ENCODE measurements around the gene POU6F2.
"Not testable (repeated sequence)": the region's sequence is repeated elsewhere in the genome, so short reads cannot be mapped to it uniquely, and the experiment has no call there.

The POU6F2 gene

DNA sequence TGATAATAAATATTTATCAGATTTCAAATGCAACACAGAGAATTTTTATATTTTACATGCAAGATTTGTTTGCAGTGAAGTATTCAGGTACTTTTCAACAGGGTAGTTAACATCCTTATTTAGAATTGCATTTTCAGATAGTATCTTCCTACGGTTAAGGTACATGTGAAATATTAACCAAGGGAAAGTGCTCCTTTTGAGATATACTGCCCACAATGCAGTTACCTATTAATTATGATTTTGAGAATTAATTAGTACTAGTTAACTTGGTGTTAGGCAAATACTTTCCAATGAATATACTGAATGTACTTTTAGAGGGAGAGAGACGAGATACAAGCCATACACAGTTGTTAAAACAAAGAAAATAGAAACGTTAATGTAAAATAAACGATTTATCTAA, 382.3 kb downstream of the POU6F2 start:
- peaks cover 0 to 2% of the 10 kb centered on the region in 2 donors for H3K9me3 ChIP-seq (ENCODE audit: control insufficient read depth in 2 of 2, low read length in 2 of 2)
- H3K4me1 ChIP-seq (ENCODE audit: control insufficient read depth, insufficient read depth, low read length): no peaks in the 10 kb centered on the region
- H3K27me3 ChIP-seq (ENCODE audit: control insufficient read depth in 1 of 2, insufficient read depth in 2 of 2, low read length in 2 of 2): no peaks in the 10 kb centered on the region
- no peaks in the 10 kb centered on the region for H3K36me3 ChIP-seq (ENCODE audit: control insufficient read depth in 2 of 2, insufficient read depth in 2 of 2, low read length in 2 of 2)
- H3K4me3 ChIP-seq (ENCODE audit: low read length in 2 of 2): no peak overlapping the region
- H3K9ac ChIP-seq (ENCODE audit: low read length in 2 of 2): no peak overlapping the region
- no peak overlapping the region for H3K27ac ChIP-seq (ENCODE audit: low read length)

DNA sequence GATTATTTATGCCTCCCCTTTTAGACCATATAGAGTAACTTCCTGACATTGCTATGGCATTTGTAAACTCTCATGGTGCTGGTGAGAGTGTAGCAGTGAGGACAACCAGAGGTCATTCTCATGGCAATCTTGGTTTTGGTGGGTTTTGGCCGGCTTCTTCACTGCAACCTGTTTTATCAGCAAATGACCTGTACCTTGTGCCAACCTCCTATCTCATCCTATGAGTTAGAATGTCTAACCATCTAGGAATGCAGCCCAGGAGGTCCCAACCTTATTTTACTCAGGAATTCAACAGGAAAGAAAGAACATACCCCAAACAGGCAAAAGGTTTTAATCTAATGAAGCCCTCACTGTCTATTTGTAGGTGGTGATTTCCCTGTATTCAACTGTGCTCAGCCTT, 383.1 kb downstream of the POU6F2 start:
- Histone ChIP-seq H3K9ac (ENCODE audit: low read length in 2 of 2) (no peak overlapping the region), H3K36me3 (ENCODE audit: control insufficient read depth in 2 of 2, insufficient read depth in 2 of 2, low read length in 2 of 2) (no peaks in the 10 kb centered on the region), H3K27me3 (ENCODE audit: control insufficient read depth in 1 of 2, insufficient read depth in 2 of 2, low read length in 2 of 2) (no peaks in the 10 kb centered on the region), H3K4me3 (ENCODE audit: low read length in 2 of 2) (no peak overlapping the region), H3K4me1 (ENCODE audit: control insufficient read depth, insufficient read depth, low read length) (no peaks in the 10 kb centered on the region), H3K9me3 (ENCODE audit: control insufficient read depth in 2 of 2, low read length in 2 of 2) (peaks cover 0 to 2% of the 10 kb centered on the region in 2 donors), H3K27ac (ENCODE audit: low read length) (no peak overlapping the region)

DNA sequence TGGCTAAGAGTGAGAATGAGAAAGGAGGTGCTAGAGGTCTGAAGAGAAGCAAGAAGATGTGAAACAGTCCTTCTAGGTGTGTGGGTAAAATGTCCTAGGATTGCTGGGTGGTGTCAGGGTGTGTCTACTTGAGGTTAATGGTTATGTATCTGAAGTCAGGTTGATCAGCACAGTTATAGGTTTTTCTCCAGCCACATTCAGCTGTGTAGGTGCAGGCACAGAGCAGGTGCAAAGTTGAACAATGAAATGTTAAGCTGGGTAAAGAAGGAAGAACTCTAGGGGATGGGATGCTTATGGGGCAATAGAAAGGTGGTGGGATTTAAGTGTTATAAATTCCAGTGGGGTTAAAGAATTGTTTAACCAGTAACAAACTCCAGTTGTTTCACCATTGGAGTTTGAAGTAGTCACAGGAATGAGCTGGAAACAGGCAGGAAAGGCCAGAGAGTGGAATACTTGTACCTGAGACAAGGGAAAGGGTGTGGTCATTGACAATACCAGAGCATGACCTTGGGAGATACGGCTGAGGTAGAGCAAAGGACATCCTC, 388.1 kb downstream of the POU6F2 start:
- no peaks in the 10 kb centered on the region for H3K36me3 ChIP-seq (ENCODE audit: control insufficient read depth in 2 of 2, insufficient read depth in 2 of 2, low read length in 2 of 2)
- peaks cover 0 to 2% of the 10 kb centered on the region in 2 donors for H3K9me3 ChIP-seq (ENCODE audit: control insufficient read depth in 2 of 2, low read length in 2 of 2)
- no peak overlapping the region for H3K27ac ChIP-seq (ENCODE audit: low read length)
- H3K27me3 ChIP-seq (ENCODE audit: control insufficient read depth in 1 of 2, insufficient read depth in 2 of 2, low read length in 2 of 2): no peaks in the 10 kb centered on the region
- H3K4me3 ChIP-seq (ENCODE audit: low read length in 2 of 2): no peak overlapping the region
- no peak overlapping the region for H3K9ac ChIP-seq (ENCODE audit: low read length in 2 of 2)
- H3K4me1 ChIP-seq (ENCODE audit: control insufficient read depth, insufficient read depth, low read length): no peaks in the 10 kb centered on the region

DNA sequence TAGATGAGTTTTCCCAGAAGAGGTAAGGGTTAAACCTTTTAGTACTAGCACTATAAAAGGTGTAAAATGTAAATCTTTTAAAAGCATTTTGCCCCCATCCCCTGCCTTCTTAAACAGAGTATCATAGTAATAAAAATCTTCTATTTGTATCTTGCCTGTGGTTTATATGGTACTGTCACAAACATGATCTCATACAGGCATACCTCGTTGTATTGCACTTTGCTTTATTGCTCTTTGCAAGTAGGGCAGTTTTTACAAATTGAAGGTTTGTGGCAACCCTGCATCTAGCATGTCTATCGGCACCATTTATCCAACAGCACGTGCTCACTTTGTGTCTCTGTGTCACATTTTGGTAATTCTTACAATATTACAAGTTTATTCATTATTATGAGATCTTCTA, 389.7 kb downstream of the POU6F2 start:
- Histone ChIP-seq H3K4me1 (ENCODE audit: control insufficient read depth, insufficient read depth, low read length) (no peaks in the 10 kb centered on the region), H3K9me3 (ENCODE audit: control insufficient read depth in 2 of 2, low read length in 2 of 2) (peaks cover 0 to 2% of the 10 kb centered on the region in 2 donors), H3K27ac (ENCODE audit: low read length) (no peak overlapping the region), H3K36me3 (ENCODE audit: control insufficient read depth in 2 of 2, insufficient read depth in 2 of 2, low read length in 2 of 2) (no peaks in the 10 kb centered on the region), H3K4me3 (ENCODE audit: low read length in 2 of 2) (no peak overlapping the region), H3K9ac (ENCODE audit: low read length in 2 of 2) (no peak overlapping the region), H3K27me3 (ENCODE audit: control insufficient read depth in 1 of 2, insufficient read depth in 2 of 2, low read length in 2 of 2) (no peaks in the 10 kb centered on the region)

DNA sequence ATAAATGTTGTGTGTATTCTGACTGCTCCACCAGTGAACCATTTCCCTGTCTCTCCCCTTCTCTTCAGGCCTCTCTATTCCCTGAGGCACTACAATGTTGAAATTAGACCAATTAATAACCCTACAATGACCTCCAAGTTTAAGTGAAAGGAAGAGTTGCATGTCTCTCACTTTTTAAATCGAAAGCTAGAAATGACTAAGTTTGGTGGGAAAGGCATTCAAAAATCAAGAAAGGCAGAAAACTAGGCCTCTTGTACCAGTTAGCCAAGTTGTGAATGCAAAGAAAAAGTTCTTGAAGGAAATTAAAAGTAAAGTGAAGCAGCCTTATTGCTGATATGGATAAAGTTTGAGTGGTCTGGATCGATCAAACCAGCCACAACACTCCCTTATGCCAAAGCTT, 390.2 kb downstream of the POU6F2 start:
- Histone ChIP-seq H3K9ac (ENCODE audit: low read length in 2 of 2) (no peak overlapping the region), H3K4me3 (ENCODE audit: low read length in 2 of 2) (no peak overlapping the region), H3K4me1 (ENCODE audit: control insufficient read depth, insufficient read depth, low read length) (no peaks in the 10 kb centered on the region), H3K36me3 (ENCODE audit: control insufficient read depth in 2 of 2, insufficient read depth in 2 of 2, low read length in 2 of 2) (no peaks in the 10 kb centered on the region), H3K27me3 (ENCODE audit: control insufficient read depth in 1 of 2, insufficient read depth in 2 of 2, low read length in 2 of 2) (no peaks in the 10 kb centered on the region), H3K9me3 (ENCODE audit: control insufficient read depth in 2 of 2, low read length in 2 of 2) (peaks cover 0 to 2% of the 10 kb centered on the region in 2 donors), H3K27ac (ENCODE audit: low read length) (no peak overlapping the region)

DNA sequence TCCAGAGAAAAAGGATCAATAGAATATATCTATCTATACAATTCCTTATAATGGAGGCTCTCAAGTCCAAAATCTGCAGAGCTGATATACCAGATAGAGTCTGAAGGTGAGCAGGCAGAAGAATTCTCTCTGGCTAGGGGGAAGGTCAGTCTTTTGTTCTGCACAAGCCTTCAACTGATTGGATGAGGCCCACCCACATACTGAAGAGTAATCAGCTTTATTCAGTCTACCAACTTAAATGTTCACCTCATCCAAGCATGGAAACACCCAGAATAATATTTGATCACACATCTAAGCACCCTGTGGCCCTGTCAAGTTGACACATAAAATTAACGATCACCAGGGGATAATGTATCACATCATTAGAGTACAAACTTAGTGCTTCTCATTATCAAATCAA, 394.7 kb downstream of the POU6F2 start:
- no peaks in the 10 kb centered on the region for H3K9me3 ChIP-seq (ENCODE audit: control insufficient read depth in 2 of 2, low read length in 2 of 2)
- H3K4me3 ChIP-seq (ENCODE audit: low read length in 2 of 2): no peak overlapping the region
- no peak overlapping the region for H3K27ac ChIP-seq (ENCODE audit: low read length)
- H3K27me3 ChIP-seq (ENCODE audit: control insufficient read depth in 1 of 2, insufficient read depth in 2 of 2, low read length in 2 of 2): no peaks in the 10 kb centered on the region
- no peaks in the 10 kb centered on the region for H3K4me1 ChIP-seq (ENCODE audit: control insufficient read depth, insufficient read depth, low read length)
- no peaks in the 10 kb centered on the region for H3K36me3 ChIP-seq (ENCODE audit: control insufficient read depth in 2 of 2, insufficient read depth in 2 of 2, low read length in 2 of 2)
- no peak overlapping the region for H3K9ac ChIP-seq (ENCODE audit: low read length in 2 of 2)

DNA sequence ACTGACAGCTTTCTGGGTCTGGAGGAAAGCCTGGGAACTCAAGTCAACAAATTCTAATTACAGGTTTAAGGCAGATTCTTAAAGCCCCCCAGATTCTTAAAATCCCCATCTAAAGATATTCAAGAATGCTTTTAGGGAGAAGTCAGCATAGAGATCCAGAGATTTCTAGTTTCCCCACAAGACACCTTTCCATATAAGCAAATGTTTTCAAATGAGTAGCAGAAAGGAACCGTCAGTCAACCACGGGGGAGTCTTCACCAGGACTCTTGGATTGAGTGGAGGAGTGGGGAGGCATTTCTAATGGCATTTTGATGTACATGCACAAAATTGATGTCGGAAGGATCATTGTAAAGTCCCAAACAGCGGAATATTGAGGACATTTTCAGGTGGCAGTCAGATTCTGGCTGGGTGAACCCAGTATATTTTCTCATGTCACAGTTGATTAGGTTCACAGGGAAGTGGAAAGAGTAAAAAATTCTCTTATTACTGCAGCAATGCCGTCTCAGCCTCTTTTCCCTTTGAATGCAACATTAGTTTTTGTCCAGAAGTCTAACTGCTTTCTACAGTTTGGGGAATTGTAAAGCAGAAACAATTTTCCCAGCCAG, 396.8 kb downstream of the POU6F2 start:
- no peaks in the 10 kb centered on the region for H3K36me3 ChIP-seq (ENCODE audit: control insufficient read depth in 2 of 2, insufficient read depth in 2 of 2, low read length in 2 of 2)
- H3K27ac ChIP-seq (ENCODE audit: low read length): no peak overlapping the region
- no peak overlapping the region for H3K9ac ChIP-seq (ENCODE audit: low read length in 2 of 2)
- no peaks in the 10 kb centered on the region for H3K9me3 ChIP-seq (ENCODE audit: control insufficient read depth in 2 of 2, low read length in 2 of 2)
- H3K4me1 ChIP-seq (ENCODE audit: control insufficient read depth, insufficient read depth, low read length): no peaks in the 10 kb centered on the region
- H3K4me3 ChIP-seq (ENCODE audit: low read length in 2 of 2): no peak overlapping the region
- H3K27me3 ChIP-seq (ENCODE audit: control insufficient read depth in 1 of 2, insufficient read depth in 2 of 2, low read length in 2 of 2): no peaks in the 10 kb centered on the region

DNA sequence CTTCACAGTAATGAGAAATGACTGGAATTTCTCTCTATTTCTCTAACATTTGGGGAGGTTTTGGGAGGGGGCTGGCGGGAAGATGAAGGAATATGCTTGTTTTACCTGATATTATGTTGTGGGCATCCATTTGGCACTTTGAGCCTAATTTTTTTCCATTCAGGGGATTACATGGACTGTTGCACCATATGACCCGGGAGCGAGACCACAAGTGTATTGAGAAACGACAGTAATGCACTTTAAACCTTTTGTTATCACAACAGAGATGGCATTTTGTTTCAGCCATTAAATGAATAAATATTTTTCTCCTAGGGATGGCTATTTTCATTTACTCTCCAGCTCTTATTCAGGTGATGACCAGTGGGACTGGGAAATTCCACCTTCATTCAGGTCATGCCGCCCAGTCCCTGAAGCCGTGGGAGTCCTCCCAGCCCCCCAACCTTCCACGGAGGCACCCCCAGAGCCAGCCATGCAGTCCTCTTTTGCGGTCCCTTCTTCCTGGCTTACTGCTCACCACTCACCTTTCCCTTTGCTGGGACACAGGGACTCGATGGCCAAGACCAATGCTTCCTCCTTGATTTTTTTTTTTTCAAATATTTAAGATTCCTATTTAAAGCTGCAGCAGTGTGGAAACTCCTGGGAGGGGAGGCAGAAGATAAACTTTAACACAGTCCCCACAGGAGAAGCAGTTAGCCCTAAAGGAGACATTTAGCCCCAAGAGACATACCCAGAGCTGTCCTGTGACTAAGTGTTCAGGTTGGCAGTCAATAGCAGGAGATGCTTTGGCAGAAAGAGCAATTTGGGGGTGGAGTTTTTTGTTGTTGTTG, 397.6 kb downstream of the POU6F2 start:
- H3K9me3 ChIP-seq (ENCODE audit: control insufficient read depth in 2 of 2, low read length in 2 of 2): no peaks in the 10 kb centered on the region
- no peak overlapping the region for H3K27ac ChIP-seq (ENCODE audit: low read length)
- H3K4me3 ChIP-seq (ENCODE audit: low read length in 2 of 2): no peak overlapping the region
- H3K9ac ChIP-seq (ENCODE audit: low read length in 2 of 2): no peak overlapping the region
- no peaks in the 10 kb centered on the region for H3K27me3 ChIP-seq (ENCODE audit: control insufficient read depth in 1 of 2, insufficient read depth in 2 of 2, low read length in 2 of 2)
- no peaks in the 10 kb centered on the region for H3K4me1 ChIP-seq (ENCODE audit: control insufficient read depth, insufficient read depth, low read length)
- H3K36me3 ChIP-seq (ENCODE audit: control insufficient read depth in 2 of 2, insufficient read depth in 2 of 2, low read length in 2 of 2): no peaks in the 10 kb centered on the region

DNA sequence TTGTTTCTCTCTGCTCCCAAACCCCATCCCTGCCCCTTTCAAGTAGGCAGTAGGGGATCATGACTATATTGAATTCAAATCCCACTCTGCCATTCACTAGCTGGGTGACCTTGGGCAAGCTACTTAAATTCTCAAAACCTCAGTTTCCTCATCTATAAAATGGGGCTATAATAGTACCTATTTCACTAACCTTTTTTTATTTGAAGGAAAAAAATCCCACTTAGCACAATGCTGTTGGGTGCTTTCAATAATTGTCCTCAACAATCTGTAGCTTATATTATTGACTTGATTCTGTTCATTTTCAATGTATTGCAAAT, 398.1 kb downstream of the POU6F2 start:
- Histone ChIP-seq H3K27me3 (ENCODE audit: control insufficient read depth in 1 of 2, insufficient read depth in 2 of 2, low read length in 2 of 2) (no peaks in the 10 kb centered on the region), H3K4me3 (ENCODE audit: low read length in 2 of 2) (no peak overlapping the region), H3K9ac (ENCODE audit: low read length in 2 of 2) (no peak overlapping the region), H3K4me1 (ENCODE audit: control insufficient read depth, insufficient read depth, low read length) (no peaks in the 10 kb centered on the region), H3K27ac (ENCODE audit: low read length) (no peak overlapping the region), H3K36me3 (ENCODE audit: control insufficient read depth in 2 of 2, insufficient read depth in 2 of 2, low read length in 2 of 2) (no peaks in the 10 kb centered on the region), H3K9me3 (ENCODE audit: control insufficient read depth in 2 of 2, low read length in 2 of 2) (no peaks in the 10 kb centered on the region)

DNA sequence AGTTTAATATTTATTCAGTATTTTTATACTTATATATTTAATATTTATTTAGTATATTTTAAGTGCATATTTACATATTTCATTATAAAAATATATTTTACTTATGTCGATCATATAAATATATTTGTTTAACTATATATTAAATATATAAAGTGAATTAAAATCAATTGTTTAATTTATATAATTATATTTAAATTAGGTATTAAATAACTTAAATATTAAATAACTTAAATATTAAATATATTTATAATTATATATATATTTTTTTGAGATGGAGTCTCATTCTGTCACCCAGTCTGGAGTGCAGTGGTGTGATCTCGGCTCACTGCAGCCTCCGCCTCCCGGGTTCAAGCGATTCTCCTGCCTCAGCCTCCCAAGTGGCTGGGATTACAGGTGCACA, 399.2 kb downstream of the POU6F2 start:
- not testable (repeated sequence) for H3K4me1 ChIP-seq (ENCODE audit: control insufficient read depth, insufficient read depth, low read length); H3K4me3 ChIP-seq (ENCODE audit: low read length in 2 of 2); H3K36me3 ChIP-seq (ENCODE audit: control insufficient read depth in 2 of 2, insufficient read depth in 2 of 2, low read length in 2 of 2); H3K9ac ChIP-seq (ENCODE audit: low read length in 2 of 2); H3K27me3 ChIP-seq (ENCODE audit: control insufficient read depth in 1 of 2, insufficient read depth in 2 of 2, low read length in 2 of 2); H3K27ac ChIP-seq (ENCODE audit: low read length); H3K9me3 ChIP-seq (ENCODE audit: control insufficient read depth in 2 of 2, low read length in 2 of 2)

DNA sequence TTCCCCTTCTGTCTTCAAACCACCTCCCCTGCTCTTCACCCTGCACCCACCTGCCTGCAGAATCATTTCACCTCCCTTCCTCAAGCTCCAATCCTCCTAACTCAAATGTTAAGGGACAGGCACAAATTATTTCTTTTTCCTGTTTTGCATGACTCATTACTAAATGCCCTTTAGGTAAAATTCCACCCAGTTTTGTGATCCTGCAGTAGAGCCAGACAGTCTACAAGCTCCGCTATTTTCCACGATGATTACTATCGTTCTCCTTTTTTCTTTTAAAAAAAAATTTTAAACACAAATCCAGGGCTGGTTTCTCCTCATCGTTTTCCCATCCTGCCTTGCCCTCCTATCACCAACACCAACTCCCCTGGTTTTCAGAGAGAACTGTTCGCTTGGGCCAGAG, 401.7 kb downstream of the POU6F2 start:
- H3K9ac ChIP-seq (ENCODE audit: low read length in 2 of 2): no peak overlapping the region
- H3K4me3 ChIP-seq (ENCODE audit: low read length in 2 of 2): no peak overlapping the region
- no peaks in the 10 kb centered on the region for H3K9me3 ChIP-seq (ENCODE audit: control insufficient read depth in 2 of 2, low read length in 2 of 2)
- H3K36me3 ChIP-seq (ENCODE audit: control insufficient read depth in 2 of 2, insufficient read depth in 2 of 2, low read length in 2 of 2): no peaks in the 10 kb centered on the region
- no peaks in the 10 kb centered on the region for H3K27me3 ChIP-seq (ENCODE audit: control insufficient read depth in 1 of 2, insufficient read depth in 2 of 2, low read length in 2 of 2)
- no peak overlapping the region for H3K27ac ChIP-seq (ENCODE audit: low read length)
- H3K4me1 ChIP-seq (ENCODE audit: control insufficient read depth, insufficient read depth, low read length): no peaks in the 10 kb centered on the region
